Right lobe of liver (tissue), 4 donors: ENCODE measurements around the gene NOC2L.

Experiments used
- POLR2A ChIP-seq: fragments of 450-650 bp; IDR thresholded peaks from one replicate; pipeline ENCODE4 v1.6.1; 2017; ENCODE audit warnings: antibody characterized with exemption, mild to moderate bottlenecking
- TF ChIP-seq, protein P1 (sequence below), 4 donors: fragments of 200-600 bp in 3 of 4; fragments of 450-650 bp in 1 of 4; IDR thresholded peaks; one replicate each; pipeline versions ENCODE4 v1.5.1 to v1.8.0; 2016 to 2022; ENCODE audit warnings: antibody characterized with exemption in 4 of 4, mild to moderate bottlenecking in 2 of 4
- donor health status: DM: no; HTN: no; CAD: no.
- donor health status: DM: no; HTN: no; CAD: no.
- donor health status: DM: no; HTN: yes; CAD: no.

DNA sequence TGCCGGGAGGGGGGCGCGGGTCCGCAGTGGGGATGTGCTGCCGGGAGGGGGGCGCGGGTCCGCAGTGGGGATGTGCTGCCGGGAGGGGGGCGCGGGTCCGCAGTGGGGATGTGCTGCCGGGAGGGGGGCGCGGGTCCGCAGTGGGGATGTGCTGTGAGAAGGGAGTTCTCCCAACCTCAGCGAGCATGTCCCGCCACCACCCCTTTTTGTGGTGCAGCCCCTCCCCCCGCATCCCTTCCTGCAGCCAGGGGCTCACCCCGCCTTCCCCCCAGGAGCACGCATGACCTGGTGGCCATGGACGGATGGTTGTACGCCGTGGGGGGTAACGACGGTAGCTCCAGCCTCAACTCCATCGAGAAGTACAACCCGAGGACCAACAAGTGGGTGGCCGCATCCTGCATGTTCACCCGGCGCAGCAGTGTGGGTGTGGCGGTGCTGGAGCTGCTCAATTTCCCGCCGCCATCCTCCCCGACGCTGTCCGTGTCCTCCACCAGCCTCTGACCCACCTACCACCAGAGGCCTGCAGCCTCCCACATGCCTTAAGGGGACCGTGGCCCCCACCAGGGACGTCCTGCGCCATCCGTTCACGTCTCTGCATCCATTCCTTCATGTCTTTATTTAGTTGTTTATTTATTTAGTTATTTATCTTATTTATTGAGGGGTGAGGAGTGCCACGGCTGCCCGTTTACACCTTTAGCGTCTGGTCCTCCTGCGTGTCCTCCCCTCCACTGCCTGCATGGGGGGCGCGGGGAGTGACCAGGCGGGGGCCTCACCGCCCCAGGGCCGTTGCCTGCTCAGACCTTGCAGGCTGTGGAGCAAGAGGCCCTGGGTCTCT lies 5.9 kb upstream of the NOC2L start:
- TF ChIP-seq, protein P1, sequence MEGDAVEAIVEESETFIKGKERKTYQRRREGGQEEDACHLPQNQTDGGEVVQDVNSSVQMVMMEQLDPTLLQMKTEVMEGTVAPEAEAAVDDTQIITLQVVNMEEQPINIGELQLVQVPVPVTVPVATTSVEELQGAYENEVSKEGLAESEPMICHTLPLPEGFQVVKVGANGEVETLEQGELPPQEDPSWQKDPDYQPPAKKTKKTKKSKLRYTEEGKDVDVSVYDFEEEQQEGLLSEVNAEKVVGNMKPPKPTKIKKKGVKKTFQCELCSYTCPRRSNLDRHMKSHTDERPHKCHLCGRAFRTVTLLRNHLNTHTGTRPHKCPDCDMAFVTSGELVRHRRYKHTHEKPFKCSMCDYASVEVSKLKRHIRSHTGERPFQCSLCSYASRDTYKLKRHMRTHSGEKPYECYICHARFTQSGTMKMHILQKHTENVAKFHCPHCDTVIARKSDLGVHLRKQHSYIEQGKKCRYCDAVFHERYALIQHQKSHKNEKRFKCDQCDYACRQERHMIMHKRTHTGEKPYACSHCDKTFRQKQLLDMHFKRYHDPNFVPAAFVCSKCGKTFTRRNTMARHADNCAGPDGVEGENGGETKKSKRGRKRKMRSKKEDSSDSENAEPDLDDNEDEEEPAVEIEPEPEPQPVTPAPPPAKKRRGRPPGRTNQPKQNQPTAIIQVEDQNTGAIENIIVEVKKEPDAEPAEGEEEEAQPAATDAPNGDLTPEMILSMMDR (IDR thresholded peaks at IDR 0.05): no peak
- TF ChIP-seq POLR2A: no peak
